Activated CD4-positive, alpha-beta T cell treated with anti-CD3 and anti-CD28 coated beads, Interleukin-10, Interleukin-2, amounts not matched to agents 100 ng/mL and 50 ng/mL, durations not matched to agents 16 hours and 8 hours (primary cell): ENCODE measurements around the gene RFX2.
A peak's percentile ranks its signal among the peaks of the same experiment; 100 is the strongest.
"Not testable (repeated sequence)": the region's sequence is repeated elsewhere in the genome, so short reads cannot be mapped to it uniquely, and the experiment has no call there.

Source experiments
- DNase-seq: peaks from one replicate; pipeline ENCODE4 v3.0.0-alpha.2; 2020

RFX2 gene

DNA sequence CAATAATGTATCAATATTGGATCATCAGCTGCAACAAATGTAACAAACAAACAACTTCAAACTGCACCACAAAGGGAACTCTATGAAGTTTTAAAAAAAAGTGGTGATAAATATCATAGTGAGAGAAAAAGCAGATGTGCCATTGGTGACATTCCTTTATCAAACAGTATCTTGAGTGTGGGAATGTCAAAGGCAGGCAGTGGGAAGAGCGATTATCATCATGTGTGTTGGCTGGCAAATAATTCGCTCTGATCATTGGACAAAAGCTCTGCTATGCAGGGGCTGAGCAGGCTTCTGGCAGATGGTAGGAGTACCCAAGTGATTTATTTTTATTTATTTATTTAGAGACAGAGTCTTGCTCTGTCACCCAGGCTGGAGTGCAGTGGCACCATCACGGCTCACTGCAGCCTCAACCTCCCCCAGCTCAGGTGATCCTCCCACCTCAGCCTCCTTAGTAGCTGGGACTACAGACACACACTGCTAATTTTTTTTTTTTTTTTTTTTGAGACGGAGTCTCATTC is 76.5 kb downstream of the RFX2 start:
- DNase-seq: no peak

DNA sequence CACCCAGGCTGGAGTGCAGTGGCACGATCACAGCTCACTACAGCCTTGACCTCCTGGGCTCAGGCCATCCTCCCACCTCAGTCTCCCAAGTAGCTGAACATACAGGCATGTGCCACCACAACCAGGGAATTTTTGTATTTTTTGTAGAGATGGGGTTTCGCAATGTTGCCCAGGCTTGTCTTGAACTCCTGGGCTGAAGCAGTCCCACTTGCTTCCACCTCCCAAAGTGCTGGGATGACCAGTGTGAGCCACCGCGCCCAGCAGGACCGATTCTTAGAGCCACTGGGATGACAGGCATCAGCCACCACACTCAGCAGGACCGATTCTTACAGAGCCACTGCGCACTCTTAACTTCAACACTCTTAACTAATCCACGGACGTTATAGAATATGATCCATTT is 77.5 kb downstream of the RFX2 start:
- no peak for DNase-seq

DNA sequence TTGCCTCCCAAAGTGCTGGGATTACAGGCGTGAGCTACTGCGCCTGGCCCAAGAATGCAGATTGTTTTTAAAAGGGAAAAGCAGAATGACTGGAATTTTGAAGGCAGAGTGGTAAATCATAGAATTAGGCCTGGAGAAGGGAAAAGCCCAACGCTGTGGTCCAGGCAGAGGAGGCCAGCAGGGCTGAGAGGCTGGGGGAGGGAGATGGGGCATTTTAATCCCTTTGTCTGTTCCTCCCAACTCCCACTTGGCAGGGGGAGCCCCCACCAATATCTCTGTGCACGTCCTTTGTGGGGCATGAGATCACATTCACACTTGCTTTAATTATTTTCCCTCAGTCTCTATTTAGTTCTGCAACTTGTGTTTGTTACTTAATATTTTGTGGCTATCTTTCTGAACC is 77.9 kb downstream of the RFX2 start:
- DNase-seq: no peak

DNA sequence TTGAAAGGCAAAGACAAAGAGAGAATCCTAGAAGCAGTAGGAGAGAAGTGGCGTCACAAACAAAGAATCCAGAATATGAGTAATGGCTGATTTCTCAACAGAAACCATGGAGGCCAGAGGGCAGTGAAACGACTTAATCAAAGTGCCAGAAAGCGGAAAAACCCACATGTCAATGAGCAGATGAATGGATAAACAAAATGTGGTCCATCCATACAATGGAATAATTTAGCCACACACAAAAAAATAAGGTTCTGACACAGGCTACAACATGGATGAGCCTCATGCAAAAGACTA is 80.1 kb downstream of the RFX2 start:
- no peak for DNase-seq

DNA sequence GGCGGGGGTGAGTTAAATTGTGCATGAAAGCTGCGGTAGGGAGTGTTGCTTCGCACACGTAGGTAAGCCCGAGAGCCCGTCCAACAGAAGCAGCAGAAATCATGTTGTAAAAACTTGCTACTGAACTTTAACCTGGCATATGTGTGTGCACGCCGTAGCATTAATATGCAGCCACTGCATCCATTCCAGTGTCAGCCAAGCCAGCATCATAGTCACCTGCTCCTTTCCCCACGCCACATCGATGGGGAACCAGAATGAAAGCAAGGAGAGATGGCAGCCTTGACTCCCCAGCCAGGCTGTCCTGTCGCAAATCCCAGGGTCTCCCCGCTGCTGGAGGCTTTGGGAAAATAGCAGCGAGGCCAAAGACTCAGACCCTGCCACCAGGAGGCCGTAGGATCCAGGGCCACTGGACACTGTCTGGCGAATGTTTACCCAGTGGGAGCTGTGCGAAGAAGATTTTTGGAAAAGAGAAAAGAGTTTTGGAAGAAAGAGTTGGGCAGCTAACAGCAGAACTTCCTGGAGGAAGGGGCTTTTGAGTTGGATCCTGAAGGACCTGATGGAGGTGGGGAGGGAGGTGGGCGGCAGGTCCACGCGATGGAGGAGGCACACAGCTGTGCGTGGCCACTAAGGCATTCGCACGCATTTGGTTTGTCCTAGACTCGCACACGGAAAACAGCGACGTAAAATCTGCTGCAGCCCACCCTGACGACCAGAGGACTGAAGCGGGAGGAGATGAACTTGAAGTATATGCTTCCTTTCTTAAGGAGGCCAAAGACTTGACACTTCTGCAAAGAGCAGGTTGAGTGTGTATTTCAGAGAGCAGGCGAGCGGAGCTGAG is 83.7 kb downstream of the RFX2 start:
- DNase-seq: no peak

DNA sequence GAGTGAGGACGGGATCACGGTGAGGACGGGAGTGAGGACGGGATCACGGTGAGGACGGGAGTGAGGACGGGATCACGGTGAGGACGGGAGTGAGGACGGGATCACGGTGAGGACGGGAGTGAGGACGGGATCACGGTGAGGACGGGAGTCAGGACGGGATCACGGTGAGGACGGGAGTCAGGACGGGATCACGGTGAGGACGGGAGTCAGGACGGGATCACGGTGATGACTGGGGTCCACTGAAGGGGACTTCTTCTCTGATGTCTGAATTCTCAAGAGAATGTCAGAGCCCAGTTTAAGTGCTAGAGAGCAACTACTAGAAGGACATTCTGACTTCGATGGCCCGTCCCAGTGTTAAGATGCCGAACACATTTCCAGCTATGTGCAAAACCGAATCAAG is 85.5 kb downstream of the RFX2 start:
- not testable (repeated sequence) for DNase-seq

DNA sequence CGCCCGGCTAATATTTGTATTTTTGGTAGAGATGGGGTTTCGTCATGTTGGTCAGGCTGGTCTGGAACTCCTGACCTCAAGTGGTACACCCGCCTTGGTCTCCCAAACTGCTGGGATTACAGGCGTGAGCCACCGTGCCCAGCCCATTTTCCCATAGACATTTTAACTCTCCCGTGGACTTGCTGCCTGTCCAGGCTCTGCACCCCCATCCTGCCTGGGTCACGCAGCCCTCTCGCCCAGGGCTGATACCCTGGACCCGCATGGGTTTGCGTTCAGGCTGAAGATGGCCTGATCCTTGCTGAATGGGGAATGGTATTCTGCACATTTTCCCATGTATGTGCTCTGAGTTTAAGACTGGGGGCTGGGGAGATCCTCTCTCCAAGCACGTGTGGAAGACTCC is 86.4 kb downstream of the RFX2 start:
- no peak for DNase-seq

DNA sequence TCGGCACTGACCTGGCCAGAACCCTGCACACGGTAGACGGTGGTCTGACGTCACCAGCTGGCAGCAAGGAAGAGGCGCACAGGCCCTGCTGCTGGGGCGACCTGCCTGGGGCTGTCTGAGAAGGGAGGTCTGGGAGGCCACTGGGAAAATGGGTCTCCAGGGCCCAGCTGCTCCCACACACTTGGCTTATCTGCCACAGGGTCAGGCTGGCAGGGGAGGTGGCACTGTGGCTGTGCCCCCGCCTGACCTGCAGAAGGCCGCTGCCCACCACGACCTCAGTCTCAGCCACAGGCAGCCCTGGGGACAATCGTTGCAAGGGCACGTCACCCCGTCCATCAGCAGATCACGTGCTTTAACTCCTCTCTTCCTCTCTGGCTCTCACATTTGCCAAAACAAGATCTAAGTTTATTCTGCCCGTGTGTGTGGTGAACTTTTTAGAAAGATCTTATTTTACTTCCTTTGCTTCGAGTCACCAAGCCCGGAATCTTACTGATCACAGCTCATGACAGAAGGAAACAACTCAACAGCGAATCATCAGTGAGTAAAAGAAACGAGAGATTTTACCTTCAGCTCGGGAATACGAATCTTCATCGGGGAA is 87.1 kb downstream of the RFX2 start:
- no peak for DNase-seq

DNA sequence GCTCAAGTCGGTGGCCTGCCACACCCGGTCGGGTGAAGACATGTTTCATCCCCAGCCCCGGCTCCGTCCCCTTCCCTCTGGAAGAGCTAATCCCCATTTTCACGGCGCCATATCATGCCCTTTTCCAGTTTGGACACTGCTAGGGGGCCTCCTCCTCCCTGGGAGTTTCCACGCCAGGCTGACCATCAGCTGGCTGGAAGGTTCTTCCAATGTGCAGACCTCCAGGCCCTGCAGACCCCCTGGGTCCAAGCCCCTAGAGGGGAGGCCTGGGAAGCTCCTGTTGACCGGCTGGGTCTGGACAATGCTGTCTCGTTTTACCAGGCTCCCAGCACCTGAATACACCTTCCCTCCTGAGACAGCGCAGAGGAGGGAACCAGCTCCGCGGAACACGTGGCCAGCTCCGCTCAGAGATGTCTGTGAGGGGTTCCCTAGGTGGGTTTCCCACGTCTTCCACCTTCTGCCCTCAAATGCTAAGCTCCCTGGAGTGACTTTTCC is 87.7 kb downstream of the RFX2 start:
- DNase-seq: no peak

DNA sequence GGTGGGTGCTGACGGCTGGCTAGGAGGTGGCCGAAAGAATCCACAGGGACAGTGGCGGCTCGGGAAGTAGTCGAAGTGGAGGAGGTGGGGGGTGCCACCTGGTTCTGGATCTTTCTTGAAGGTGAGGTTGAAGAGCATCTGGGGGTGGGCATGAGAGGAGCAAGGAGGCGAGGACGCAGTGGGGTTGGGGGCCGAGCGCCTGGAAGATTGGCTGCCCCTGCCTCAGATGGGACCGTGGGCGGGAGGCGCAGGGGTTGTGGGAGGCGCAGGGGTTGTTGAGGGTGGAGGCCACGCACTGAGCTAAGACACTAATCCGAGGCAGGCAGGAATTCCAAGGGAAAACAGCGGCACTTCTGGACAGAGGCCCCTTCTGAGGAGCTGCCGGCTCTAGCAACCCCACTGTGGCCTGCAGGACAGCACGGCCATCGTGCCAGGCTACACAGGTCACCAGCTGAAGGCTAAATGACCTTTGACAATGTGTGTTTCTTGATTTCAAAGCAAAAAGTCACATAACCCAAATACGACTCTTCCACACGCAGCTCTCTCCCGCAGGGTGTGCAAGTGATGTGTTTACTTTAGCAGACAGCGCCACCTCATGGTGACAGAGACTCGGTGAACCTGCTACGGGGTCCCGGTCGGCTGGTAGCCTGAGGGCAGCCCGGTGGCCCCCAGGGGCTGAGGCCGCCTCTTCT is 88.3 kb downstream of the RFX2 start:
- peak; percentile 82 for DNase-seq

DNA sequence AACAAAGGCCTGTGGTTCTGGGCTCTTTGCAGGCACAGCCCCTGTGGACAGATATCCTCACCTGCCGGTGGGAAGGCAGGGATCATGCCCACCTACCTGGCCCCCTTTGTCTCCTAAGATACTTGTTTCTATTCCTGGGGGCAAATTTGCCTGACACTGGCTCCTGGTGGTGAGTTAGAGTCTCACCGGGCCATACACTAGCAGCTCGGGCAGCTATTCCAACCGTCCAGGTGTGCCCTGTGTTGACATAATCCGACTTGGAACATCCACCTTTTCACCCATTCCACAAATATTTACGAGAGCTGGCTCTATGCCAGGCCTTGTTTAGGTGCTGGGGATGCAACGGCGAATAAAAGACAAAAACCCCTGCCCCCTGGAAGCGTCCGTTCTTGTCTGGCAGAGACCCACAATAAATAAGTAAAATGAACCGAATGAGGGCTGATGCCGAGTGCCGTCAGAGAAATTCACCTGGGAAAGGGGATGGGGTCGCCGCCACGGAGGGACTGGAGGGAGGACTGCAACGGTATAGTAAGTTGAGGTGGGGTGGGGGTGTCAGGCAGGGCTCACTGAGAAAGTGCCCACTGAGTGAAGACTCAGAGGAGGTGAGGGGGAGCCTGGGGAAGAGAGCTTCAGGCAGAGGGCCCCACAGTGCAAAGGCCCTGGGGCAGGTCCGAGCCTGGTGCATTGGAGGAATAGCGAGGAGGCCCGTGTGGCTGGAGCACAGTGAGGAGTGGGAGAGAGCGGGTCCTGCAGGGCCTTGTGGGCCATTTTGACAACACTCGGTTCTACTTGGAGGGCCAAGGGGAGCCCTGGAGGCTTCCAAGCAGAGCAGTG is 89.1 kb downstream of the RFX2 start:
- no peak for DNase-seq

DNA sequence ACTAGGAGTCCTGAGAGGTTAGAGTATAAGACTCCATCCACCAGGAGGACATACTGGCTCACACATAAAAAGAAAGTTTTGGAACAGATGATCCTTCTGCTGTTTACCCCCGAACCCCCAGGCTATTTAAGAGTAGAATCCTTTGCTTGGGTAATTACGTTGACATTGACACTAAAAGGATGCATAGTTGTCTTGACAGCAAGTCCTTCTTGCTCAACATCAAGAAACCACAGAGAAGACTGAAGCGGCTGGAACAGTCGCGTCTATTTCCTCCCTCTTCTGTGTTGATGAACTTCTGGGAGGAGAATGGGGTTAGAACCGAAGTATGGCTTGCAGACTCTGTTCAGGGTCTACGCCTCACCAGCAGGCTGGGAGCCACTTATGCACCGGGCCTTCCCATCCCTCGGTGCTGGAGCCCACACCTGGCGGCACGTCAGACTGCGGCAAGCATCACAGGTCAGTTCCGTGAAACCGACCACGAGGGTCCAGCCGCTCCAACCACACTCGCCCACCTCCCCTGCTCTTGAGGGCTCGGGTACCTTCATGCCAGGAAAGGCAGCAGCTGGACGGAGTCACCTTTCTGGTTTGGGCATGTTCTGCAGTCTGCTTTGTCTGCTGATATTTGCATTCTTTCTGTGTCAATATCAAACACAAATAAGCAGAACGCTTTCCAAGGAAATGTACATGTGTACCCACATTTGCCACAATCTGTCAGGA is 90.0 kb downstream of the RFX2 start:
- no peak for DNase-seq

DNA sequence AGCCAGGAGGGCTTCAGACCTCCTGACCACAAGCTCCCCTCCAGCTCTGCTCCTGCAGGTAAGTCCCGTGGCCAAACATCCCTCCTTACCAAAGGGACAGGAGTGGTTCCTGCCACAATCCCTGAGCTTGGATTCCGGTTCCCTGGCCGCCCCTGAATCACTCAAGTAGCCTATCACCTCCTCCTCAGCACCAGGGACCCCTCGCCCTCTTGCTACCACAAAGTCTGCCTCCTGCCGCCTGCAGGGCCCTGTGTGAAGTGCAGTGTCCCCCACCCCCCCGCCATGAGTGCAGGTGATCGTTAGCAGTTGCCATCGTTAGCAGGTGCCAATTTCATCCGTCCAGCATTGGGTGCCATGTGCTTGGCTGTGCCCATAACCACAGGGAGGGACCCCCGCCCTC is 91.5 kb downstream of the RFX2 start:
- no peak for DNase-seq

DNA sequence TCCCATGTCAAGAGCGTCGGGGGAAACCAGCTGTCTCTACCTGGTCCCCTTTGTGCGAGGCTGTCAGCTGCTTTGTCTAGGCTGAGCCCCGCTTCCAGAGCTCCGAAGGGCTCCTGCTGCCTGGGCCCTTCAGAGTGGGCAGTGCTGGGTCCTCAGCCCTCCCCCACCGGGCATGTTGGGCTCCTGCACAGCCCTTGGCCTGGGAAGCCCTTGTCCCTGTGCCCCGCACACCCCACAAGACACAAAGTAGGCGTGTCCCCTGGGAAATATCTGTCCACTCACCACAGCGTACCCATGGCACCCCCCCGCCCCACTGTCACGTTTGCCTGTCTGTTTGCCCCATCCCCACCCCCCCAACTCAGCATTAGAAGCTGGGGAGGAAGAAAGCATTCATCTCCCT is 92.7 kb downstream of the RFX2 start:
- DNase-seq: no peak

DNA sequence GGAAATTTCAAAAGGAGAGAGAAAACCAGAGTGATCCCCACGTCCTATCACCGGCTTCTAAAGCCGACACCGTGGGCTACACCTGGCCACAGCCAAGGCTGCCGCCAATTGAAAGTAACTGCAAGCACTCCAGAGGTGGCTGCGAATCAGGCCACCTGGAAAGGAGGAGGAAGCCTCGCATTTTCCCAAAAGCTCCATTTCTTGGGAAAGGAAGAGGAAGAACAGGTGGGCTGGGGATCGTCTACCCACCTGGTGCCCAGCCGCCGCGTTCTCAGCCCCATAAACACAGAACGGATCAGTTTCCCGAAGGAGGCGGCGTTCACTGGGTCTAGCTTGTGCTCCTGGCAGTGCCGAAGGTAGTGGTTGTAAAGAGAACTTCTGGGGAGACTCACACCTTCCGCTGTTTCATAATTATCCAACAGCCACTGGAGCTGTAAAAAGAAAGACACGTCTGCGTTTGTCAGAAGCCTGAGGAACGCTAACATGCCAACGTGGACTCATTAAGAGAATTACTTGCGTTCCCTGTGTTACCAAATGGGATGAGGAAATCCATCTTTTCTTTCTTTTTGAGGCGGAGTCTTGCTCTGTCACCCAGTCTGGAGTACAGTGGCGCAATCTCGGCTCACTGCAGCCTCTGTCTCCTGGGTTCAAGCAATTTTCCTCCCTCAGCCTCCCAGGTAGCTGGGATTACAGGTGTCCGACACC is 94.3 kb downstream of the RFX2 start:
- no peak for DNase-seq

DNA sequence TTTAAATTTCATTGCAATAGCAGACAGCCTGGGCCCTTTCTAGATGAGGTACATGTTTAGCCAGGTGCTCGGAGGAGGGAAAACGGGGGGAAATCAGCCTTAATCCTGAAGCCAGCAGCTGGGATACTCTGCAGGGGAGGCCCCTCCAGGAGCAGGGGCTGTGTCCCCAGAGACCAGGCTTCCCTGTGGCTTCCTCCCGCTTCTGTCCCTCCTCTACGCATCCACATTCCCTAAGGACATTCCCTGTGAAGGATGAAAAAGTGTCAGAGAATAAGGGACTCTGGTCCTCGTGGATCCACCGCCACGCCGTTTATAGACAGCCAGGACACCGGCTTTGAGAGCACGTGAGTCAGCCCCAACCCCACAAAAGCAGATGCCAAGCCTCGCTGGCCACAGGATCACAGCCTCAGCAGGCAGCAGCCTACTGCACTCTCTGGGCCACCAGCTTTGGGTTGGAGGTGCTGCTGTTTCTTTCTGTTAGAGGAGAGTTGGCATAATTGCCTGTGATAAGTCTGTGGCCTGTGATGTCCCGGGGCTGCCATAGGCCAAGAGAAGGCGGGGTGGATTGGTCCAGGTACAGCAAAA is 95.7 kb downstream of the RFX2 start:
- DNase-seq: no peak

DNA sequence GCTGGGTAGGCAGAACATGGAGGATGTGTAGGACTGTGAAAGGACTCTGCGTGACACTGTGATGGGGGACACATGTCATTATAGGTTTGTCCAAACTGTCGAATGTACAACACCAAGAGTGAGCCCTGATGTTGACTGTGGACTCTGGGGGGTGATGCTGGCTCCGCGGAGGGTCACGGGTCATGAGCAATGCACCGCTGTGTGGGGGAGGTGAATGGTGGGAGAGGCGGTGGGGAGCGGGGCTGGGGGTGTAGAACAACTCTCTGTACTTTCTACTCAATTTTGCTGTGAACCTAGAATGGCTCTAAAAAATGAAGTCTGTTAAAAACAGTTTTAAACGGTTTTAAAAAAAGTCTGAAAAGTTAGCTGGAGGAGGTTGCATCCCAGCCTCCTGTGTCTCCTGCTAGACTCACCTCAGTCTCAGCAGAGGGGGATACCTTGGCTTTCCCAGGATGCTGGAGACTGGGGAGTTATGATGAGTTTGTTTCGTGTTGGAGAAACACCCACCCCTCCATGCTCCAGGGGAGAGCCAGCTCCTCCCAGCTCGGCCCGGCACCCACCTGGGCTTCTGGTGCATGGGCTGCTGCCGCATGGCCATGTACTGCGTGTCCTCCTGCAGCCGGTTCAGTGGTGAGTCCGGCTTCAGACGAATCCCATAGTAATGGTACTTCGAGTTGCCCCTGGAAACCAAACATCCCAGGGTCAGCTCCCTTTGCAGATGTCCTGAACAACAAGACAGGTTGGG is 97.7 kb downstream of the RFX2 start:
- no peak for DNase-seq

DNA sequence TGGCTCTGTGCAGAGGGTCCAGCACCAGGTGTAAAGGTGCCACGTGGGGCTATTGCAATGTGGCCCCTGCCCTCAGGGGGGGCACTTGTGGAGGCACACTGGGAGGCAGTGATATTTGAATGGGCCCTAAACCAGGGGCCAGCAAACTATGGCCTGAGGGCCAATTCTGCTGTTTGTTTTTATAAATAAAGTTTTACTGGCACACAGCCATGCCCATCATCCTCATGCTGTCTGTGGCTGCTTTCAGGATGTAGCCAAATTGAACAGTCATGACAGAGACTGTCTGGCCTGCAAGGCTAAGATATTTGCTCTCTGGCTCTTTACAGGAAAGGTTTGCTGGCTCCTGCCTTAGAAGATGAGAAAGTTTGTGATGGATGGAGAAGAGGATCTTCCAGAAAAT is 98.5 kb downstream of the RFX2 start:
- DNase-seq: no peak

DNA sequence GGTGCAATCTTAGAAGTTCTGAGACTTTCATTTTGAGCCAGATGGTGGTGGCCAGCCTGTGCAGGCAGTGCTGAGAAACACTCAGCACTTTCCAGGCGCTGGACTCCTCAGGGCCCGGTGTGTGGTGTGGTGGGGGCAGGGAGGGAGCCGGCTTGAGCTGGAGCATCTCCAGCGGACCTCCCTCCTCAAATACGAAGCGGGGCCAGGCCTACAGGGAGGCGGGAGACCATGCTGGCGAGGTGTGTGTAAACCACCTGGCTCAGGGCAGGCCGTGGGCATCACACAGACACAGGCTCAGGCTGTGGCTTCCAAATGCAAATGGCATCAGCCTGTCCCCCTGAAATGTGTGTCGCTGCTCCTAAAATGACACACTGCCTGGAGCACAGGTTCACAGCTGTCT is 99.1 kb downstream of the RFX2 start:
- no peak for DNase-seq

DNA sequence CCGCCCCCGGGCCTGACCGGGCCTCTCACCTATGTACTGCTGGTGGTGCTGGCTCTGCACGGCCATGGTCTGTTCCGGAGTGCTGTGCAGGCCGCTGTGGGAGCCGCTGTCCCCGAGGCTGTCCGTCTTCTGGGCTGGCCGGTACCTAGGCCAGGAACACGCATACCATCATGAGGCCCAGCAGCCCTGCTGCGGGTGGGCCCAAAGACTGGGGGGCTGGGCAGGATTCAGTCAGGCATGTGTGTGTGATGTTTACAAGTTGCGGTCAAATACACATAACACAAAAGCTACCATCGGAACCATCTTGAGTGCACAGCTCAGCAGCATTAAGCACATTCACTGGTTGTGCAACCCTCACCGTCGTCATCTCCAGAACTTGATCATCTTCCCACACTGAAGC is 100.2 kb downstream of the RFX2 start:
- no peak for DNase-seq

DNA sequence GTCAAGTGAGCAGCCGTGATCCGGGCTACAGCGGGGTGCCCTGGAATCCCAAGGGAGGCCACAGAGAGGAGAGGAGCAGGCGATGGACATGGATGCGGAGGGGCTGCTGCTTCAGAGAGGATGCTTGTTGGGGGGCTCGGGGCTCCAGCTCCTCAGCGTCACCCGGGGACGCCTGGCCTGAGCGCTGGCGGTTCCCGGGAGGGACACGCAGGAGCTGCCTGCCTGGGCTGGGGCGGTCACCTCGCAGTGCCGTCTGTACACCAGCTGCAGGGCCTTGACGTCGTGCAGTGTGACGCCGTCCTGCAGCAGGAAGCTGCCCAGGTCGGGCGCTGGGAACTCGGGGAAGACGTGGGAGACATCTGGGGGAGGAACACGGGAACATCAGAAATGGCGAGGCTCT is 102.4 kb downstream of the RFX2 start:
- DNase-seq: no peak
